ENCODE measurements around the gene UBTF.

Gene UBTF

GRCh38 chr17:44255915-44256314 lies 36.4 kb upstream of the UBTF start:
- H3K4me3 ChIP-seq (replicated peaks in 1 of 2; ENCODE audit: low read depth in 2 of 2, low read length in 2 of 2): no peak overlapping the region
- TF ChIP-seq CTCF (IDR thresholded peaks at IDR 0.05; ENCODE audit: low read depth, low read length): no peak
- no peak for DNase-seq (ENCODE audit: low read depth in 2 of 2)

GRCh38 chr17:44254361-44255095 lies 35.1 kb upstream of the UBTF start:
- DNase-seq (ENCODE audit: low read depth in 2 of 2): no peak
- TF ChIP-seq CTCF (IDR thresholded peaks at IDR 0.05; ENCODE audit: low read depth, low read length): no peak
- no peak overlapping the region for H3K4me3 ChIP-seq (replicated peaks in 1 of 2; ENCODE audit: low read depth in 2 of 2, low read length in 2 of 2)

- no peak overlapping the region for H3K4me3 ChIP-seq (replicated peaks in 1 of 2; ENCODE audit: low read depth in 2 of 2, low read length in 2 of 2)
- no peak for TF ChIP-seq CTCF (IDR thresholded peaks at IDR 0.05; ENCODE audit: low read depth, low read length)
- no peak for DNase-seq (ENCODE audit: low read depth in 2 of 2)
Measured at GRCh38 chr17:44253006-44253405, 33.5 kb upstream of the UBTF start.

GRCh38 chr17:44251062-44251461 lies 31.6 kb upstream of the UBTF start:
- DNase-seq (ENCODE audit: low read depth in 2 of 2): no peak
- H3K4me3 ChIP-seq (replicated peaks in 1 of 2; ENCODE audit: low read depth in 2 of 2, low read length in 2 of 2): no peak overlapping the region
- TF ChIP-seq CTCF (IDR thresholded peaks at IDR 0.05; ENCODE audit: low read depth, low read length): no peak

GRCh38 chr17:44249501-44250246 lies 30.2 kb upstream of the UBTF start:
- no peak for TF ChIP-seq CTCF (IDR thresholded peaks at IDR 0.05; ENCODE audit: low read depth, low read length)
- no peak for DNase-seq (ENCODE audit: low read depth in 2 of 2)
- no peak overlapping the region for H3K4me3 ChIP-seq (replicated peaks in 1 of 2; ENCODE audit: low read depth in 2 of 2, low read length in 2 of 2)

- DNase-seq (ENCODE audit: low read depth in 2 of 2): no peak
- no peak for TF ChIP-seq CTCF (IDR thresholded peaks at IDR 0.05; ENCODE audit: low read depth, low read length)
- no peak overlapping the region for H3K4me3 ChIP-seq (replicated peaks in 1 of 2; ENCODE audit: low read depth in 2 of 2, low read length in 2 of 2)
Measured at GRCh38 chr17:44247876-44248736, 28.6 kb upstream of the UBTF start.

All from cardiac fibroblast (primary cell).